Osteocyte (in vitro differentiated cells): ENCODE measurements around the gene SLC5A6. TPM values are rescaled to one million over a fixed set of nuclear protein-coding genes. Genes with fewer than 3 reads are reported as not detected.

Source experiments
- DNase-seq: peaks from one replicate; pipeline ENCODE4 v3.0.0; 2021; ENCODE audit warnings: mixed read lengths; ENCODE audit not compliant: unreplicated experiment; ENCODE audit errors: extremely low spot score
- H3K27ac Mint-ChIP-seq: one replicate; pipeline ENCODE4 v1.8.0; 2021; ENCODE audit warnings: mild to moderate bottlenecking, mixed read lengths; ENCODE audit not compliant: unreplicated experiment
- H3K27me3 Mint-ChIP-seq: one replicate; pipeline ENCODE4 v1.8.0; 2021; ENCODE audit warnings: mixed read lengths; ENCODE audit not compliant: unreplicated experiment
- H3K36me3 Mint-ChIP-seq: one replicate; pipeline ENCODE4 v1.8.0; 2021; ENCODE audit warnings: mixed read lengths; ENCODE audit not compliant: unreplicated experiment
- H3K4me1 Mint-ChIP-seq: one replicate; pipeline ENCODE4 v1.8.0; 2021; ENCODE audit warnings: mixed read lengths; ENCODE audit not compliant: unreplicated experiment
- H3K4me3 Mint-ChIP-seq: one replicate; pipeline ENCODE4 v1.8.0; 2021; ENCODE audit warnings: mild to moderate bottlenecking, moderate library complexity, mixed read lengths; ENCODE audit not compliant: unreplicated experiment
- H3K9me3 Mint-ChIP-seq: one replicate; pipeline ENCODE4 v1.8.0; 2021; ENCODE audit warnings: mixed read lengths; ENCODE audit not compliant: unreplicated experiment
- CTCF ChIP-seq: fragments of 200-600 bp; sonication (generic); IDR thresholded peaks from 2 replicates; pipeline ENCODE4 v1.5.0; 2021; ENCODE audit warnings: antibody characterized with exemption, mild to moderate bottlenecking, moderate library complexity
- total RNA-seq: library from RNA; stranded (reverse); gene quantifications from 2 replicates; pipeline ENCODE4 v1.2.1, GENCODE V29; 2021

SLC5A6 gene
- total RNA-seq, 1 donor from 2014 or later = 33.3 TPM

GRCh38 chr2:27218614-27219013, 6.5 kb upstream of the SLC5A6 start:
- no peak for TF ChIP-seq CTCF
- H3K27ac Mint-ChIP-seq = no peak overlapping the region
- no peaks in the 10 kb centered on the region for H3K27me3 Mint-ChIP-seq
- peaks cover 19% of the 10 kb centered on the region for H3K4me1 Mint-ChIP-seq
- peak overlapping the region; percentile 92 for H3K4me3 Mint-ChIP-seq
- DNase-seq = no peak
- peaks cover 25% of the 10 kb centered on the region for H3K36me3 Mint-ChIP-seq
- no peaks in the 10 kb centered on the region for H3K9me3 Mint-ChIP-seq

- Mint-ChIP-seq H3K9me3 (no peaks in the 10 kb centered on the region), H3K4me3 (peak within 1 kb of the TSS; percentile 92), H3K27me3 (no peaks in the 10 kb centered on the region), H3K4me1 (peaks cover 27% of the 10 kb centered on the region), H3K27ac (peak within 1 kb of the TSS; percentile 98), H3K36me3 (peaks cover 16% of the 10 kb centered on the region)
- DNase-seq = peak; percentile 96
- no peak for TF ChIP-seq CTCF
Observed at GRCh38 chr2:27217173-27218121, 5.4 kb upstream of the SLC5A6 start, which contains the start of gene CAD. Gene CAD, plus strand, starts transcription at chr2:27217369. Its CDS starts 183 bp downstream, at chr2:27217552.

- H3K4me3 Mint-ChIP-seq = peak overlapping the region; percentile 92
- H3K36me3 Mint-ChIP-seq = peaks cover 12% of the 10 kb centered on the region
- H3K27ac Mint-ChIP-seq = peak overlapping the region; percentile 98
- no peak for DNase-seq
- H3K9me3 Mint-ChIP-seq = no peaks in the 10 kb centered on the region
- peaks cover 27% of the 10 kb centered on the region for H3K4me1 Mint-ChIP-seq
- no peaks in the 10 kb centered on the region for H3K27me3 Mint-ChIP-seq
- TF ChIP-seq CTCF = no peak
Observed at GRCh38 chr2:27216416-27217137, 4.5 kb upstream of the SLC5A6 start.

- Mint-ChIP-seq H3K9me3 (no peaks in the 10 kb centered on the region), H3K4me3 (no peak overlapping the region), H3K27ac (no peak overlapping the region)
Observed at GRCh38 chr2:27214941-27215340, 2.9 kb upstream of the SLC5A6 start.

More at GRCh38 chr2:27214941-27215340, 2.9 kb upstream of the SLC5A6 start:
- DNase-seq = no peak
- no peak for TF ChIP-seq CTCF
- Mint-ChIP-seq H3K4me1 (peaks cover 33% of the 10 kb centered on the region), H3K36me3 (peaks cover 1% of the 10 kb centered on the region), H3K27me3 (no peaks in the 10 kb centered on the region)
